Activated naive CD4-positive, alpha-beta T cell treated with anti-CD3 and anti-CD28 coated beads for 36 hours (primary cell): Measurements from ENCODE around the gene GDNF. TPM values are rescaled to one million over a fixed set of nuclear protein-coding genes. Genes with fewer than 3 reads are reported as not detected.

Source experiments
- CTCF ChIA-PET: fragments of 350-600 bp; sonication (Branson Sonifier 250); formaldehyde crosslinking; loops from one replicate; lab custom pipeline; 2021; ENCODE audit warnings: antibody characterized with exemption; lab: Charles Lee
- DNase-seq: peaks from one replicate; pipeline ENCODE4 v3.0.0-alpha.2; 2020
- H3K27ac Mint-ChIP-seq: one replicate; pipeline ENCODE4 v1.8.0; 2021; ENCODE audit warnings: mild to moderate bottlenecking, mixed read lengths
- H3K27me3 Mint-ChIP-seq: one replicate; pipeline ENCODE4 v1.8.0; 2021; ENCODE audit warnings: low read depth, mixed read lengths
- H3K36me3 Mint-ChIP-seq: one replicate; pipeline ENCODE4 v1.8.0; 2021; ENCODE audit warnings: low read depth, mixed read lengths
- H3K4me1 Mint-ChIP-seq: one replicate; pipeline ENCODE4 v1.8.0; 2021; ENCODE audit warnings: low read depth, mixed read lengths
- H3K4me3 Mint-ChIP-seq: one replicate; pipeline ENCODE4 v1.8.0; 2021; ENCODE audit warnings: mild to moderate bottlenecking, moderate library complexity, mixed read lengths
- H3K9me3 Mint-ChIP-seq: one replicate; pipeline ENCODE4 v1.8.0; 2021; ENCODE audit warnings: mixed read lengths
- intact Hi-C: fragments of 100-400 bp; cut with micrococcal nuclease; formaldehyde crosslinking; loops from one replicate; pipeline ENCODE4 v1.15.1; 2023
- total RNA-seq, 2 experiments: library from RNA; stranded (reverse); gene quantifications; one replicate each; pipeline ENCODE4 v1.2.3, GENCODE V29; 2021

The GDNF gene
- total RNA-seq, 2 experiments from 2014 or later, result not detected

GRCh38 chr5:37770786-37771185, 69.1 kb downstream of the GDNF start:
- CTCF ChIA-PET, result no interaction called here
- Mint-ChIP-seq H3K27me3 (peaks cover 3% of the 10 kb centered on the region), H3K9me3 (peaks cover 9% of the 10 kb centered on the region), H3K4me1 (no peaks in the 10 kb centered on the region), H3K4me3 (no peak overlapping the region), H3K36me3 (no peaks in the 10 kb centered on the region), H3K27ac (no peak overlapping the region)
- DNase-seq, result no peak
- intact Hi-C loops, result no loop called here

GRCh38 chr5:37769840-37770239, 70.0 kb downstream of the GDNF start:
- Mint-ChIP-seq H3K4me3 (no peak overlapping the region), H3K9me3 (peaks cover 5% of the 10 kb centered on the region), H3K36me3 (no peaks in the 10 kb centered on the region), H3K4me1 (no peaks in the 10 kb centered on the region), H3K27me3 (peaks cover 3% of the 10 kb centered on the region), H3K27ac (no peak overlapping the region)
- CTCF ChIA-PET, result interaction anchor here (0.6 to 0.7 kb wide), 3 partner anchors 9 to 438 kb away, joined by 3 to 5 read pairs (median 4); no protein-coding TSS in a partner anchor
- intact Hi-C loops, result no loop called here
- no peak for DNase-seq

GRCh38 chr5:37769108-37769507, 70.7 kb downstream of the GDNF start:
- CTCF ChIA-PET, result interaction anchor here (0.6 to 0.7 kb wide), 3 partner anchors 8 to 437 kb away, joined by 3 to 5 read pairs (median 4); no protein-coding TSS in a partner anchor
- Mint-ChIP-seq H3K4me1 (no peaks in the 10 kb centered on the region), H3K9me3 (peaks cover 5% of the 10 kb centered on the region), H3K4me3 (no peak overlapping the region), H3K27me3 (peaks cover 3% of the 10 kb centered on the region), H3K36me3 (no peaks in the 10 kb centered on the region), H3K27ac (no peak overlapping the region)
- DNase-seq, result no peak
- intact Hi-C loops, result no loop called here

GRCh38 chr5:37768371-37768770, 71.5 kb downstream of the GDNF start:
- CTCF ChIA-PET, result no interaction called here
- Mint-ChIP-seq H3K4me1 (no peaks in the 10 kb centered on the region), H3K36me3 (no peaks in the 10 kb centered on the region)

GRCh38 chr5:37767961-37768360, 71.9 kb downstream of the GDNF start:
- intact Hi-C loops, result no loop called here
- Mint-ChIP-seq H3K4me3 (no peak overlapping the region), H3K27me3 (peaks cover 3% of the 10 kb centered on the region), H3K9me3 (no peaks in the 10 kb centered on the region), H3K4me1 (no peaks in the 10 kb centered on the region), H3K36me3 (no peaks in the 10 kb centered on the region), H3K27ac (no peak overlapping the region)
- DNase-seq, result no peak
- CTCF ChIA-PET, result no interaction called here

More at GRCh38 chr5:37768371-37768770, 71.5 kb downstream of the GDNF start:
- H3K27me3 Mint-ChIP-seq, result peaks cover 3% of the 10 kb centered on the region
- no peak for DNase-seq
- H3K9me3 Mint-ChIP-seq, result no peaks in the 10 kb centered on the region
- no peak overlapping the region for H3K27ac Mint-ChIP-seq
- H3K4me3 Mint-ChIP-seq, result no peak overlapping the region
- intact Hi-C loops, result no loop called here

GRCh38 chr5:37767251-37767650, 72.6 kb downstream of the GDNF start:
- CTCF ChIA-PET, result no interaction called here

More at GRCh38 chr5:37767251-37767650, 72.6 kb downstream of the GDNF start:
- peaks cover 2% of the 10 kb centered on the region for H3K4me1 Mint-ChIP-seq
- peaks cover 3% of the 10 kb centered on the region for H3K27me3 Mint-ChIP-seq
- H3K27ac Mint-ChIP-seq, result no peak overlapping the region
- intact Hi-C loops, result no loop called here
- H3K36me3 Mint-ChIP-seq, result no peaks in the 10 kb centered on the region
- no peaks in the 10 kb centered on the region for H3K9me3 Mint-ChIP-seq
- DNase-seq, result no peak
- no peak overlapping the region for H3K4me3 Mint-ChIP-seq
